Fibroblast of pulmonary artery (primary cell): Measurements from ENCODE around the gene CPNE4.

Source experiments
- DNase-seq: peaks from one replicate; pipeline ENCODE4 v3.0.0-alpha.2; 2010; ENCODE audit warnings: low read depth
- H3K4me3 ChIP-seq: replicated peaks from 2 replicates; pipeline ENCODE4 v1.5.1; 2011; ENCODE audit warnings: low read depth, mild to moderate bottlenecking, control low read depth, low read length, moderate library complexity
- CTCF ChIP-seq: IDR thresholded peaks from 2 replicates; pipeline ENCODE4 v1.5.1; 2011; ENCODE audit warnings: mild to moderate bottlenecking, control low read depth, low read length, inconsistent platforms; ENCODE audit errors: missing control alignments

The CPNE4 gene

GRCh38 chr3:131948806-131949205, 86.0 kb downstream of the CPNE4 start:
- TF ChIP-seq CTCF = no peak
- no peak for DNase-seq
- H3K4me3 ChIP-seq = no peak overlapping the region

DNA sequence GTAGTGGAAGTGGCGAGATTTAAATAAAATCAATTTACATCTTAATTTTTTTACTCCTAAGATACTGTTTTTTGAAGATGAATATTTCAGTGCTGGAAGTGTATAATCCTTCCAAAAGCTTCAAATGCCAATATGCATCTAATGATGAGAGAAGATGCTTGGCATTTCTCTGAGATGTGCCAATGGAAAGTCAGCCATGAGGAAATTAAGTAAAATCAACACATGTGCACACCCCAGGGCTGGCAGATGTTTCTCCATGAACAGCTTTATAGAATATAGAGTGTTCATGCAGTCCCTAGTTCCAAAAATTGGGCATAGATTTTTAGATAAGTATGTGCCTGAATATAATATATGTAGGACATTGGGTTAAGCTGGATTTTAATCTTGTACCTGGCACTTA, 90.1 kb downstream of the CPNE4 start:
- H3K4me3 ChIP-seq = no peak overlapping the region
- no peak for TF ChIP-seq CTCF
- DNase-seq = no peak

GRCh38 chr3:131933665-131934064, 101.1 kb downstream of the CPNE4 start:
- no peak for DNase-seq
- no peak overlapping the region for H3K4me3 ChIP-seq
- TF ChIP-seq CTCF = no peak

DNA sequence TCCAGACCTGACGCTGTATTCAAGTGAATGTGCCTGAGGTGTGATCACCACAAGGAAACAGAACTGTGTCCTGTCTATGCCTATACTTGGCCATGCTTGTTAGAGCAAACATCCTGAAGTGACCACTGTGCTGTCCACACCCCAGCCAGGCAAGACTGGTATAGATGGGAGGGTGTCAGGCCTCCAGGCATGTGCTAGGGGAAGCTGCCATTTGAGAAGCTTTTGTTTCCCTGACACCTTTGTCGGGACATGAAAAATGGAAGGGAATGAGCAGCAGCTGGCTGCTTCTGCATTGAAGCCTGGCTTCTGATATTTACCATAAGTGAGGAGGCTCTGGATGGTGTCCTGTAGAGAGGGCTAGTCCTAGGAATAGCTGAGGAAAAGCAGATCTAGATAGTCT, 106.2 kb downstream of the CPNE4 start:
- no peak for TF ChIP-seq CTCF
- H3K4me3 ChIP-seq = no peak overlapping the region
- DNase-seq = no peak

- DNase-seq = no peak
- no peak overlapping the region for H3K4me3 ChIP-seq
- TF ChIP-seq CTCF = no peak
Measured at GRCh38 chr3:131925571-131925970, 109.2 kb downstream of the CPNE4 start.

DNA sequence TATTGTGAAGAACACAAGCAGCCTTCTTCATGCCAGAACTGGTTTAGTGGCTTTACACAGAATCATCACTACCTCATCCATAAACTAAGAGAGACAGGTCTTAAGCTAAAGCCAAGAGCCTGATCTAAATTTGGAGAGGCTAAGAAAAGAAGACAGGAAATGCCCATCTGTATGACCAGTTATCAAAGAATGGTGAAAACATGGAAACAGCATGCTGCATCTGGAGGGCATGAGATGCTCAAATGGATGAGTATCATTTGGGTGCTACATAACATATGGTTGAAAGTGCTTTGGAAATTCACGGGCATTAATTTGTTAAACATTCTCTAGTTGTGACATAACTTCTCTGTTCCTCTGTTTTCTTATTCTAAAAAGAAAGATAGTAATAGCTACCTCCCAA, 112.5 kb downstream of the CPNE4 start:
- no peak for TF ChIP-seq CTCF
- no peak for DNase-seq
- no peak overlapping the region for H3K4me3 ChIP-seq

GRCh38 chr3:131917006-131917405, 117.8 kb downstream of the CPNE4 start:
- no peak for TF ChIP-seq CTCF
- no peak overlapping the region for H3K4me3 ChIP-seq
- no peak for DNase-seq
